ENCODE measurements around the gene TWIST2.

DNA sequence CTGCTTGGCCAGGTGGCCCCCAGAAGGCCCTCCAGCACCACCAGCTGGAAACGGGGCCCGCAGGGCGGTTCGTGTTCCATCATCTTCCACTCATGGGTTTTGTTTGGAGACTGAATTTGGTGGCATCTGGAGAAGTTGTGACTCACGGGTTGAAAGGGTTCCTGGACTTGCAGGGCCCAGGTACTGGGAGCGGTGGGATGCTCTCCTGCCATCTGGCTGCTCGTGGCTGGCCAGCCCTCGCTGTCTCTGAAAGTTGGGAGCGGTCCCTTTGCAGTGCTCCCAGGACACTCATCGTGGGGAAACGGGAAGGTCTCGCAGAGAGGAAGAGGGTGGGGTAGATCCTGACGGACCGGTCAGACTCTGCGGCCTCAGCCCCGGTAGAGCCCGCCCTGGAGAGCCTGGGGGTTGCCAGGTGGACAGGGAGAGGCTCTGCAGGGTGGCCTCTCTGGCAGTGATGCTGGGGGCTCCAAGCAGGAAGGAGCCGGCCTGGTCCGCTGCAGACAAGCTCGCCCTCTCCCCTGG is 47.5 kb downstream of the TWIST2 start:
- no peak for TF ChIP-seq TAF1 (IDR thresholded peaks at IDR 0.05; ENCODE audit: borderline replicate concordance, low read depth, low read length)
- TF ChIP-seq POLR2A (IDR thresholded peaks at IDR 0.05; ENCODE audit: low read depth, low read length) = no peak
- no peak for TF ChIP-seq POLR2AphosphoS5 (IDR thresholded peaks at IDR 0.05; ENCODE audit: low read depth, low read length)

Data from GM12892 (cell line).